T-helper 17 cell (primary cell): ENCODE results near the gene GGTLC2. TPM values are rescaled to one million over a fixed set of nuclear protein-coding genes. Genes with fewer than 3 reads are reported as not detected.
"Not testable (repeated sequence)": the region's sequence is repeated elsewhere in the genome, so short reads cannot be mapped to it uniquely, and the experiment has no call there.

Source experiments
- ATAC-seq: fragments of 150-1000 bp; cut with Tn5 transposase; 2 replicates; pipeline ENCODE4 v1.10.0; 2021; ENCODE audit warnings: mild to moderate bottlenecking, moderate library complexity
- DNase-seq, 3 donors: peaks; one replicate each; pipeline versions ENCODE4 v3.0.0 to v3.0.0-alpha.2; 2020 to 2021
- H3K9me3 ChIP-seq: one replicate; pipeline ENCODE4 v1.7.0; 2013; ENCODE audit warnings: low read length, mild to moderate bottlenecking; ENCODE audit not compliant: control insufficient read depth, poor library complexity, severe bottlenecking
- H3K27ac Mint-ChIP-seq: one replicate; pipeline ENCODE4 v1.8.0; 2022; ENCODE audit warnings: mild to moderate bottlenecking, moderate library complexity, mixed read lengths
- H3K27me3 Mint-ChIP-seq: one replicate; pipeline ENCODE4 v1.8.0; 2022; ENCODE audit warnings: mixed read lengths
- H3K36me3 Mint-ChIP-seq: one replicate; pipeline ENCODE4 v1.8.0; 2022; ENCODE audit warnings: low read depth, mixed read lengths
- H3K4me1 Mint-ChIP-seq: one replicate; pipeline ENCODE4 v1.8.0; 2022; ENCODE audit warnings: mild to moderate bottlenecking, mixed read lengths
- H3K4me3 Mint-ChIP-seq: one replicate; pipeline ENCODE4 v1.8.0; 2022; ENCODE audit warnings: mild to moderate bottlenecking, moderate library complexity, mixed read lengths
- total RNA-seq, 4 donors: library from RNA in 2 of 4; stranded (reverse) in 2 of 4; gene quantifications; one replicate each; pipeline ENCODE4 v1.2.3 and lab custom pipeline; 2022 to 2026

Gene GGTLC2
- total RNA-seq, 2 donors from 2014 or later = not detected

DNA sequence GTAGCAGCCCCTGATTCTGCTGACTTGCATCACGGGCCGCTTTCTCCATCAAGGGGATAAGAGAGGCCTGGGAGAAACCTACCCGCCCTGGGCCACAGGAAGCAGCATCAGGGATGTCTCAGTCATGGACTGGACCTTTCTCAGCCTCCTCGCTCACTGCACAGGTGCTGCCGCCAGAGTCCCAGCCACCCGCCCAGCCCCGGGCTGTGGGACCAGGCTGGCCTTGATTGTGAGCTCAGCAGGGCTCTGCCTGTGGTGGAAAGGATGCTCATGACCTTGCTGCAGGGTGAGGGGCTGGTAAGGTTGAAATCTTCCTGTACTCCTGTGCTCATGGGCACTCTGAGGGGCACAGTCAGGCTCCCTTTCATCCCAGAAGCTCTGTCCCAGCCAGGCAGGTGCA is 26.0 kb upstream of the GGTLC2 start:
- Mint-ChIP-seq H3K36me3 (no peaks in the 10 kb centered on the region), H3K27me3 (peaks cover 23% of the 10 kb centered on the region), H3K27ac (no peak overlapping the region), H3K4me1 (peaks cover 9% of the 10 kb centered on the region), H3K4me3 (no peak overlapping the region)
- H3K9me3 ChIP-seq = no peaks in the 10 kb centered on the region
- ATAC-seq (no peak), DNase-seq (no peak)

DNA sequence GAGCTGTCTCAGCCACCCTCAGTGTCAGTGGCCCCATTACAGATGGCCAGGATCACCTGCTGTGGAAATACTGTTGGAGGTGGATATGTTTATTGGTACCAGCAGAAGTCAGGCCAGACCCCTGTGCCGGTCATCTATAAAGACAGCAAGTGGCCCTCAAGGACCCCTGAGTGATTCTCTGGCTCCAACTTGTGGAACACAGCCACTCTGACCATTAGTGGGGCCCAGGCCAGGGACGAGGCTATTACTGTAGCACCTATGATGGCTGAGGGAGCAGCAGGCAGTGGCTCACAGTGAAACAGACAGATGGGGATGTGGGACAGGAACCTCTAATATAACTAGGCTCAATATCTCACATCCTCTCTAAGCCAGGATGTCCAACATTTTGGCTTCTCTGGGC is 25.5 kb upstream of the GGTLC2 start:
- Mint-ChIP-seq H3K27me3 (peaks cover 23% of the 10 kb centered on the region), H3K27ac (peak overlapping the region; percentile 21), H3K36me3 (no peaks in the 10 kb centered on the region), H3K4me3 (no peak overlapping the region), H3K4me1 (peaks cover 9% of the 10 kb centered on the region)
- ATAC-seq (no peak), DNase-seq (no peak)
- no peaks in the 10 kb centered on the region for H3K9me3 ChIP-seq

DNA sequence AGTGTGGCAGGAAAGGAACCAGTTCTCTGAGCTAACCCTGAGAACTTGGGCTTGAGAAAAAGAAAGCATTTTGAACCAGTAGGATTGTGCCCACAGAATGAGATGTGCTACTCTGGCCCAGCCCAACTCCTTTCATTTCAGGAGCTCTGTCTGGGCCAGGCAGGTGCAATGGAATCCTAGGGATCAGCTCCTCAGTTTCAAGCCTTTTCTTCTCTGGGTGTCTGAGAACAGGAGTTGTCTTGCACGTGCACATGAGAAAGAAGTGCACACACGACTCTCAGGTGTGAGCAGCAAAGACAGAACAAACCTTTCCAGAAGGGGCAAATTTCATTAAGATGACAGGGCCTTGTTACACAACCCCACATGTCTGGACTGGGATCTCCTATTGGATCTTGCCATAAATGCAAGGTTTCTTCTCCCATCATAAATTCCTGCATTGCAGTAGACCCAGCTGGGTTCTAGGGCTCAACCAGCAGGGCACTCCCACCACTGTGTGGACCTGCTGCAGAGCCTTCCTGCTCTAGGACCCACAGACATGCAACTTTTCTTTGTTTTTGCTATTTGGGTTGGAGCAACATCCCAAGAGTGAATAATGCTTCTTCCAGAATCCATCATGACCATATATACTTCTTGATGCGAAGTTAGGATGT is 24.5 kb upstream of the GGTLC2 start:
- no peak overlapping the region for H3K27ac Mint-ChIP-seq

DNA sequence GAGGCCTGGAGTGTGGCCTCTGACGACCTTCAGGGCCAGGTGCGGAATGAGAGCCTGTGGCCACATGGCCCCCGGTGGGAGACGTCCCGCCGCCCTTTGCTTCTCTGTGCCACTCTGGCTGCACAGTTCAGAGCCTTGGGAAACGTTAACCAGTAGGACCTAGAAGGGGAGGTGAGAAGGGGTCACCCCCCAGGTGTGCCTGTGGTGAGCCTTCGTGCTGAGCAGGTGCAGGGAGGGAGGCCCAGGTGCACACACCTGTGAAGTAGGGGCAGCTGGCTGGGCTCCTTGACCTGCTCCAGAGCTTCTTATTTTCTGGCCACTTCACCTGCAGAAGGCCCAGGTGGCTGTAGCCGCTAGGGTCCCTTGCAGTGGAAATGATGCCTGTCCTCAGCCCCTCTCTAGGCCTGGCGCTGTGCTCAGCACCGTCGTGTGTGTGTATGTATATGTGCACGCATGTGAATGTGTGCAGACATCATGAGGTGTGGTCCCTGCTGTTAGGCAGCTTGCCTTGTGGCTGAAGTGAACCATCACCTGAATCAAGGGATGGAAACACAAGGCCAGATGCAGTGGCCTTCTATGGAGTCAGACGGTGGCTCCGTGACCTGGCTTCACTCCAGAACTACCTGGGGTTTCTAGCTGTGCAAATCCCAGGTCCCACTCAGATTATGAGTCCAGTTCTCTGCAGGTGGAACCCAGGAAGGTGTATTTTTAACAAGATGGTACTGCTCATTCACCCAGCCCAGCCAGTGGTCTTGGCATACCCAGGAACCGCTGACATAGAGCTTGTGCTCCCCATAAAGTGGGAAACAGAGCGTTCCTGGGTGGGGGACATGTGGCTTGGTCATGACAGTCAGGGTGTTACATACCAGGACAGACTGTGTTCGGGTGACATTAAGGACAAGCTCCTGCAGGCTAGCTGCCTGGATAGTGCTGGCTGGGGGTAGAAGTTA is 15.6 kb upstream of the GGTLC2 start:
- not testable (repeated sequence) for H3K27me3 Mint-ChIP-seq, H3K4me1 Mint-ChIP-seq, H3K36me3 Mint-ChIP-seq, H3K27ac Mint-ChIP-seq, H3K9me3 ChIP-seq, ATAC-seq, H3K4me3 Mint-ChIP-seq, DNase-seq

More for the DNA sequence above, 24.5 kb upstream of the GGTLC2 start:
- peaks cover 18% of the 10 kb centered on the region for H3K27me3 Mint-ChIP-seq
- H3K9me3 ChIP-seq = no peaks in the 10 kb centered on the region
- no peaks in the 10 kb centered on the region for H3K36me3 Mint-ChIP-seq
- H3K4me3 Mint-ChIP-seq = no peak overlapping the region
- DNase-seq (no peak), ATAC-seq (no peak)
- peaks cover 7% of the 10 kb centered on the region for H3K4me1 Mint-ChIP-seq

DNA sequence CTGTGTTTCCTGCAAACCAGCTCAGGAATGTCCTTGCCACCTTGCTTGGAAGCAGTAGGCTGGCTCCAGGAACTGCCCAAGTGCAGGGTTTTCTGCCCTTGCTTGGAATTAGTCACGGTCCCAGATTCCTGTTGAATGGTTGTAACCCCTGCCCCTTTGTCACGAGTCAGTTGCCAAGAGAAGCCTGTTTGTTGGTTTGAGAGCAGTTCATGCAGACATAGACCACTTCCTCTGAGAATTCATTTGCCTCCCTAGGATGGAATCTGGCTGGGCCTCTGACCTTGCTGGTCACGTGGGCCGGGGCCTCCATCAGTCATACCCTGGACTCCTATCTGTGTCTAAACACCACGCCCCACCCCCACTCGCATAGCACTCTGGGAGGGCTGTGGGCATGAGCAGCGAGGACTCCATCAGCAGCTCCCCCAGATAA is 13.2 kb upstream of the GGTLC2 start:
- not testable (repeated sequence) for DNase-seq, H3K9me3 ChIP-seq, H3K36me3 Mint-ChIP-seq, H3K27ac Mint-ChIP-seq, ATAC-seq, H3K4me1 Mint-ChIP-seq, H3K4me3 Mint-ChIP-seq, H3K27me3 Mint-ChIP-seq

DNA sequence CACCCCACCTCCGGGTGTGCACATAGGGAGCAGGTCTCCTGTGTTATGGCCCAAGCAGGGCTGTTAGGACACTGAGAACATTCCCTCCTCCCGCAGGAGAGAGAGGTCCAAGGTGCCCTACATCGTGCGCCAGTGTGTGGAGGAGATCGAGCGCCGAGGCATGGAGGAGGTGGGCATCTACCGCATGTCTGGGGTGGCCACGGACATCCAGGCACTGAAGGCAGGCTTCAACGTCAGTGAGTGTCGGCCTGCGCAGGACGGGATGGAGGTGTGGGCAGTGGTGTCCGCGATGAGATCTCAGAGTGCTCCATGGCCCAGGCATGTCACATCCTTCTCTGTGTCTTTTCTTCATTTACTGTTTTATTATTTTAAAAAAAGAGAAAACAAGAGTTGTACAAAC is 12.2 kb upstream of the GGTLC2 start:
- not testable (repeated sequence) for ATAC-seq, H3K27ac Mint-ChIP-seq, H3K9me3 ChIP-seq

DNA sequence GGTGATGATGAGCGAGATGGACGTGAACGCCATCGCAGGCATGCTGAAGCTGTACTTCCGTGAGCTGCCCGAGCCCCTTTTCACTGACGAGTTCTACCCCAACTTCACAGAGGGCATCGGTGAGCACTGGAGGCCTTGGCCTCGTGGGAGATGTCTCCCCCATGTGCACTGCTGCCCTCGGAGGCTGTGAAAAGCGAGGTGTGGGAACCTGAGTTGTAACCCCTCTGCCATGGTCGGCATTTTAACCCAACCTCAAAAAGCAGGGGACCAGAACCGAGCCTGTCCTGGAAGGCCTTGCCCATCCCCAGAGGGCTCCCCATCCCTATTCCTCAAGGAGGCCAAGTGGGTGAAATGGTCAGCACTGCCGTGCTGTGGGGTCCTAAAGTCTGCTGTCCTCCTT is 10.9 kb upstream of the GGTLC2 start:
- not testable (repeated sequence) for H3K4me1 Mint-ChIP-seq, DNase-seq, H3K27me3 Mint-ChIP-seq

More for the DNA sequence above, 12.2 kb upstream of the GGTLC2 start:
- not testable (repeated sequence) for DNase-seq, H3K4me1 Mint-ChIP-seq, H3K36me3 Mint-ChIP-seq, H3K4me3 Mint-ChIP-seq, H3K27me3 Mint-ChIP-seq

DNA sequence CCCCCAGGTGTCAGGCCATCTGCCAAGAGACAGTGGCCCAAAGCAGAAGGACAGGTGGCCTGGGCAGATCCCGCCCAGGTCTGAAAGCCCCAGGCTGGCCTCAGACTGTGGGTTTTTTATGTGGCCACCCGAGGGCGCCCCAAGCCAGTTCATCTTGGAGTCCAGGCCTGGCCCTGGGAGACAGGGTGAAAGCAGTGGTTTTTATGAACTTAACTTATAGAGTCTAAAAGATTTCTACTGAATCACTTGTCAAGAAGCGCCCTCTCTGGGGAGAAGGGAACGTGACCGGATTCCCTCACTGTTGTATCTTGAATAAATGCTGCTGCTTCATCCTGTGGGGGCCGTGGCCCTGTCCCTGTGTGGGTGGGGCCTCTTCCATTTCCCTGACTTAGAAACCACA is 8.2 kb upstream of the GGTLC2 start:
- DNase-seq, H3K36me3 Mint-ChIP-seq, H3K9me3 ChIP-seq, H3K4me3 Mint-ChIP-seq, ATAC-seq, H3K27me3 Mint-ChIP-seq, H3K4me1 Mint-ChIP-seq, H3K27ac Mint-ChIP-seq: not testable (repeated sequence)

More for the DNA sequence above, 10.9 kb upstream of the GGTLC2 start:
- not testable (repeated sequence) for H3K9me3 ChIP-seq, H3K36me3 Mint-ChIP-seq, ATAC-seq, H3K4me3 Mint-ChIP-seq, H3K27ac Mint-ChIP-seq

DNA sequence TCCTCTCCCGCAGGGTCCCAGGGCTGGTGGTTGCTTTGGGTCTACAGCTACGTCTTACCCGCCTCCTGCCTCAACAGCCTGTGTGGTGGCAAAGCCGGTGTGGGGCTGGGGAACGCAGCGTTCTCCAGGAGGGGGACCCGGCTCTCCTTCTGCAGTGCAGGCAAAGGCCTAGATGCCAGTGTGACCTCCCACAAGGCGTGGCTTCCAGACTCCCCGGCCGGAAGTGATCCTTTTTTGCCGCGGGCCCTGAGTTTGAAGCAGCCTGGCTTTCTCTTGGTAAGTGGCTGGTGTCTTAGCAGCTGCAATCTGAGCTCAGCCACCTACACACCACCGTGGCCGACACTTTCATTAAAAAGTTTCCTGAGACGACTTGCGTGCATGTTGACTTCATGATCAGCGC is 6.1 kb upstream of the GGTLC2 start:
- not testable (repeated sequence) for H3K27me3 Mint-ChIP-seq, DNase-seq, H3K4me1 Mint-ChIP-seq, H3K27ac Mint-ChIP-seq, H3K4me3 Mint-ChIP-seq, ATAC-seq, H3K36me3 Mint-ChIP-seq, H3K9me3 ChIP-seq

DNA sequence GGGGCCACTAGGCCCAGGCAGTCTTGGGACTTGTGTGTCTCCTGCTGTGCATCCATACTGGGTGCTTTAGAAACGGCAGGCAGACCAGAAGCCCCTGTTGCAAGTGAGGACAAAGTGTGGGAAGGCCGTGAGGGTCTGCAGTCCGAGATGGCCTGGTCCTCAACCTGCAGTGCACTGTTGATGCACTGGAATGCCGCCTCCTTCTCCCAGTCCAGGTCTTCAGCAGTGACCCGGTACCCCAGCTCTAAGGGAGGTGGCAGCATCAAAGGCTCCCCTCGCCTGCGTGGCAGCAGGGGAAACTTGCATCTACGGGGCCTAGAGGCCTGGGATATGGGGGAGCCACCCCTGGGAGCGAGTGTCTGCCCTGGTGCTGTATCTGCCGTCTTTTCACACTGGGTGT is 2.2 kb upstream of the GGTLC2 start:
- not testable (repeated sequence) for ATAC-seq, H3K9me3 ChIP-seq, DNase-seq, H3K4me1 Mint-ChIP-seq, H3K36me3 Mint-ChIP-seq, H3K27me3 Mint-ChIP-seq, H3K27ac Mint-ChIP-seq, H3K4me3 Mint-ChIP-seq

DNA sequence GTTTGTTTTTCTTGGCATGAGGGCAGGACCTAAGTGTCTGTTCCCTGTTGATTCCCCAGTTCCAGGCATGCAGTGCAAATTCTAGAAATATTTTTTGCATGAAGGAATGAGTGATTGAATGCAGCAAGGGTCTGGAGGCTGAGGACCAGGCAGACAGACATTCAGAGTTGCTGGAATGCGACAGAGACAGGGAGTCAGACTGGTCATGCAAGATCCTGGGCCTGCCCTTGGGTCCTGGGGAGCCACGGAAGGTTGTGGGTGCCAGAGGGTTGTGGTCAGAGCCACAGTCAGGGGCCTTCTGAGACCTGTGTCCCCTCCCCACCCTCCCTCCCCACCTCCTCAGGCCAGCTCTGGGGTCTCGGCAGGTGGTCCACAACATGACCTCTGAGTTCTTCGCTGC is 1.6 kb downstream of the GGTLC2 start:
- not testable (repeated sequence) for H3K27ac Mint-ChIP-seq, H3K9me3 ChIP-seq, H3K36me3 Mint-ChIP-seq, H3K4me3 Mint-ChIP-seq, H3K4me1 Mint-ChIP-seq, ATAC-seq, DNase-seq, H3K27me3 Mint-ChIP-seq

DNA sequence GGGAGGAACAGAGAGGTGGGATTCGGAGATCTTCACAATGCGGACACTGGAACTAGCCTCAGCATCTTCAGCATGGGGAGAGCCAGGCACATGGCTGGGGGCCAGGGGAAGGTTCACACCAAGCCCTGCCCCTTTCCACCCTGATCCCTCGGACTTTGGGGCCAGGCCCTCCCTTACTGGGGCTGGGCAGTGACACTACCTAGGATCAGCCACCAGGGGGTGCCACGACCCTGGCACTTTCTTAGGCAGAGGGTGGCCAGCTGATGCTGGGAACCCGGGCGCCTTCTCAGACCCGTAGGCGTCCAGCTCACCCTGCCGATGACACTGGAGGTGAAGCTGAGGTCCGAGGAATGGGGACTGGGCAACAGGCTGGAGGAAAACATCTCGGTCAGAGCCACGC is 3.5 kb downstream of the GGTLC2 start:
- not testable (repeated sequence) for H3K27me3 Mint-ChIP-seq, ATAC-seq, DNase-seq, H3K27ac Mint-ChIP-seq, H3K36me3 Mint-ChIP-seq, H3K4me1 Mint-ChIP-seq, H3K4me3 Mint-ChIP-seq, H3K9me3 ChIP-seq

DNA sequence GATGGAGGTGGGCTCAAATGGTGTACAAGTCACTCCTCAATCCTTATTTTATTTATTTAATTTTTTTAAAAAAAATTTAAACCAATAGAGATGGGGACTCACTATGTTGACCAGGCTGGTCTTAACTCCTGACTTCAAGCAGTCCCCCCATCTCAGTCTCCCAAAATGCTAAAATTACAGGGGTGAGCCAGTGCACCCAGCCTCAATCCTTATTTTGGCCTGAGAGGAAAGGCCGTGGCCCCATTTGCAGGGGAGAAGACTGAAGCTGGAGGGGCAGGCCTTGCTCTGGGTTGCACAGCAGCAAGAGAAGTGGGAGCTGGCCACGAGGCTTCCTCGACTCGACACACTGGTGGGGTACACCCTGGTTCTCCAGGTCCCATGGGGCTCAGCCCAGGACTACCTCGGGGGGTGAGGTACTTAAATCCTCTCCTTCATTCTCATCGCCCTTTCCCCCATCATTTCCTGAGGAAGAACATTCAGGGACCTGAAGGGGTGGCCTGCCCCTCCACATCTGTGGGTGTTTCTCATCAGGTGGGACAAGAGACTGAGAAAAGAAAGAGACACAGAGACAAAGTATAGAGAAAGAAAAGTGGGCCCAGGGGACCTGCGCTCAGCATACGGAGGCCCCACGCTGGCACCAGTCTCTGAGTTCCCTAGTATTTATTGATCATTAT is 4.6 kb downstream of the GGTLC2 start:
- H3K27ac Mint-ChIP-seq, H3K36me3 Mint-ChIP-seq, H3K4me3 Mint-ChIP-seq, DNase-seq, H3K4me1 Mint-ChIP-seq, H3K9me3 ChIP-seq, H3K27me3 Mint-ChIP-seq, ATAC-seq: not testable (repeated sequence)
